SU-DHL-6 (cell line): Measurements from ENCODE around the gene PVALEF.

ENCODE experiments used
- EZH2phosphoT487 ChIP-seq: fragments of 200-600 bp; sonication (generic), shearing (Covaris generic); conservative IDR thresholded peaks from 2 replicates; pipeline ENCODE4 v1.6.1; 2018; ENCODE audit warnings: mild to moderate bottlenecking, antibody characterized with exemption, low read length, moderate library complexity, mixed read lengths
- TF ChIP-seq, protein P1 (sequence below): fragments of 200-600 bp; sonication (generic); IDR thresholded peaks from one replicate; pipeline ENCODE4 v1.5.1; 2017; ENCODE audit warnings: antibody characterized with exemption, mild to moderate bottlenecking, low read length, moderate library complexity; ENCODE audit not compliant: insufficient read depth, poor library complexity, severe bottlenecking

DNA sequence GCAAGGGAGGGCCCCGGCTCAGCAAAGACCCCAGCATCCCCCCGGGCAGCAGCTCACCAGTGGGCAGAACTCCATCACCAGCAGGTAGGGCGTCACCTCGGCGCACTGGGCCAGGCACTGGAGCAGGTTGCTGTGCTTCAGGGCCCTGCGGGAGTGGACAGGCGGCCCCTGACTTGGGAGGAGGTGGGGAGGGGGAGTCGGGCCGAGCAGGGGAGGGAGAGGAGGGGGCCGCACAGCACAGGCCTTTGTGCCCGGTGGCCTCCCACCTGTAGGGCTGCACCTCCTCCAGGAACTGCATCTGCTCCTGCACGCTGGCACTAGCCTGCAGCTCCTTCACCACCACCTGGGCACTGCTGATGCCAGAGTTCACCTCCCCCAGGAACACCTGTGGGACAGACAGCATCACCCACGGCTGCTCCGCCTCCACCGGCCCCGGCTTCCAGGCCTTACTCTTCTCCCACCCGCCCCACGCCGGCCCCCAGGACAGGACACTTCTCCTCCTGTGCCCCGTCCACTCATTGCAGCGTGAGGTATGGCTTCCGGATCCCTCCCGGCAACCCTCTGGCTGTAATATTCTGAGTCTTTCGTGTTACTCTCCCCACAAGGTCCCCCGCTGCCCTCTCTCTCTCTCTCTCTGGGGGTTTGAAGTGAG lies 37.7 kb upstream of the PVALEF start:
- no peak for TF ChIP-seq EZH2phosphoT487
- TF ChIP-seq, protein P1, sequence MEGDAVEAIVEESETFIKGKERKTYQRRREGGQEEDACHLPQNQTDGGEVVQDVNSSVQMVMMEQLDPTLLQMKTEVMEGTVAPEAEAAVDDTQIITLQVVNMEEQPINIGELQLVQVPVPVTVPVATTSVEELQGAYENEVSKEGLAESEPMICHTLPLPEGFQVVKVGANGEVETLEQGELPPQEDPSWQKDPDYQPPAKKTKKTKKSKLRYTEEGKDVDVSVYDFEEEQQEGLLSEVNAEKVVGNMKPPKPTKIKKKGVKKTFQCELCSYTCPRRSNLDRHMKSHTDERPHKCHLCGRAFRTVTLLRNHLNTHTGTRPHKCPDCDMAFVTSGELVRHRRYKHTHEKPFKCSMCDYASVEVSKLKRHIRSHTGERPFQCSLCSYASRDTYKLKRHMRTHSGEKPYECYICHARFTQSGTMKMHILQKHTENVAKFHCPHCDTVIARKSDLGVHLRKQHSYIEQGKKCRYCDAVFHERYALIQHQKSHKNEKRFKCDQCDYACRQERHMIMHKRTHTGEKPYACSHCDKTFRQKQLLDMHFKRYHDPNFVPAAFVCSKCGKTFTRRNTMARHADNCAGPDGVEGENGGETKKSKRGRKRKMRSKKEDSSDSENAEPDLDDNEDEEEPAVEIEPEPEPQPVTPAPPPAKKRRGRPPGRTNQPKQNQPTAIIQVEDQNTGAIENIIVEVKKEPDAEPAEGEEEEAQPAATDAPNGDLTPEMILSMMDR, result no peak
